Measurements from ENCODE around the gene PTPRC.

Gene PTPRC

DNA sequence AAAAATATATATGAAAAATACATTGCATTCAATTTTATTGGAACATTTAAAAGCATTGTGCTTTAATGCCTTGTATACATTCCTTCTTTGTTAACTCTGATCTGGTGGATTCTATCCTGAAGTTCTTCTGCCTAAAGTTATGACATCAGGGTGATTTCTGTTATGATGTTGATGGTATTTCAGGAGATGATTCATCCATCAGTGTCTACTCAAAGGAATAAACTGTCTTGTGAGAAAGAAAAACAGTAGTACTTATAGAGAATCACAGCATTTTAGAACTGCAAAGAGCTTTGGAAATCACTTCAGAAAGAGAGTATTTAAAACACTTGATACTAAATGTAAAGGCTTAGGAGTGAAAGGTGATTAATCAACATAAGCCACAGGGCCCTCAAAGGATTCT, 155.7 kb downstream of the PTPRC start:
- ChIA-PET CTCF (interaction anchor here (1.4 kb wide), 1 partner anchor 10 kb away, joined by 3 read pairs; no protein-coding TSS in a partner anchor), POLR2A (no interaction called here)
- DNase-seq (ENCODE audit: extremely low spot score), result no peak
- TF ChIP-seq, protein P1, sequence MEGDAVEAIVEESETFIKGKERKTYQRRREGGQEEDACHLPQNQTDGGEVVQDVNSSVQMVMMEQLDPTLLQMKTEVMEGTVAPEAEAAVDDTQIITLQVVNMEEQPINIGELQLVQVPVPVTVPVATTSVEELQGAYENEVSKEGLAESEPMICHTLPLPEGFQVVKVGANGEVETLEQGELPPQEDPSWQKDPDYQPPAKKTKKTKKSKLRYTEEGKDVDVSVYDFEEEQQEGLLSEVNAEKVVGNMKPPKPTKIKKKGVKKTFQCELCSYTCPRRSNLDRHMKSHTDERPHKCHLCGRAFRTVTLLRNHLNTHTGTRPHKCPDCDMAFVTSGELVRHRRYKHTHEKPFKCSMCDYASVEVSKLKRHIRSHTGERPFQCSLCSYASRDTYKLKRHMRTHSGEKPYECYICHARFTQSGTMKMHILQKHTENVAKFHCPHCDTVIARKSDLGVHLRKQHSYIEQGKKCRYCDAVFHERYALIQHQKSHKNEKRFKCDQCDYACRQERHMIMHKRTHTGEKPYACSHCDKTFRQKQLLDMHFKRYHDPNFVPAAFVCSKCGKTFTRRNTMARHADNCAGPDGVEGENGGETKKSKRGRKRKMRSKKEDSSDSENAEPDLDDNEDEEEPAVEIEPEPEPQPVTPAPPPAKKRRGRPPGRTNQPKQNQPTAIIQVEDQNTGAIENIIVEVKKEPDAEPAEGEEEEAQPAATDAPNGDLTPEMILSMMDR (IDR thresholded peaks at IDR 0.05; ENCODE audit: control extremely low read depth, extremely low read depth, low read depth, missing control alignments), result no peak

DNA sequence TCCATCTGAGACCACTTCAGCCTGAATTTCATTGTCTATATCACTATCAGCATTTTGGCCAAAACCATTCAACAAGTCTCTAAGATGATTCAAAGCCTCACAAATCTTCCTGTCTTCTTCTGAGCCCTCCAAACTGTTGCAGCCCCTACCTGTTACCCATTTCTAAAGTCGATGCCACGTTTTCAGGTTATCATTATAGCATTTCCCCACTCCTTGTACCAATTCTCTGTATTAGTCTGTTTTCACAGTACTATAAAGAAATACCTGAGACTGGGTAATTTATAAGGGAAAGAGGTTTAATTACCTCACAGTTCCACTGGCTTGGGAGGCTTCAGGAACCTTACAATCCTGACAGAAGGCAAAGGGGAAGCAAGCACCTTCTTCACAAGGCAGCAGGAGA, 158.8 kb downstream of the PTPRC start:
- ChIA-PET POLR2A (no interaction called here), CTCF (no interaction called here)
- DNase-seq (ENCODE audit: extremely low spot score), result no peak
- TF ChIP-seq, protein P1 (IDR thresholded peaks at IDR 0.05; ENCODE audit: control extremely low read depth, extremely low read depth, low read depth, missing control alignments), result no peak

DNA sequence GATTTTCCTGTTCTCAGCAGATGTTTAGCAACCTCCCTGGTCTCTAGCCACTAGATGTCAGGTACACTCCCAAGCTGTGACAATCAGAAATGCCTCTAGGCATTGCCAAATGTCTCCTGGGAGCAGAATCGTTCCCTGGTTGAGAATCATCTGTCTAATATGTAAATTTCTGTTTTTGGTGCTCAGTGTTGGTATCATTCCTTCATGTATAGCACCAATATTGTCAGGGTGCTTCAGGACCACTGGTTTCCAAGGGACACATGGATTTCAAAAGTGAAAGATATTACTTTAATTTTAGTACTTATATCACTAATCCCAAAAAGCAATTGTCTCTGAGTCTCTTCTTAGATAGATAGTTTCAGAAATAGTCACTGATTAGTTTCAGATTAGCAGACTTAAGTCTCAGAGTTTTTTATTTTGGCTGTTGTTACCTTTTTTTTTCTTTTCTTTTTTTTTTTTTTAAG, 160.1 kb downstream of the PTPRC start:
- CTCF ChIA-PET, result interaction anchor here (1.2 to 1.3 kb wide), 2 partner anchors 13 to 36 kb away, joined by 3 read pairs; no protein-coding TSS in a partner anchor
- DNase-seq (ENCODE audit: extremely low spot score), result peak; percentile 10
- TF ChIP-seq, protein P1 (IDR thresholded peaks at IDR 0.05; ENCODE audit: control extremely low read depth, extremely low read depth, low read depth, missing control alignments), result no peak
- POLR2A ChIA-PET, result no interaction called here

DNA sequence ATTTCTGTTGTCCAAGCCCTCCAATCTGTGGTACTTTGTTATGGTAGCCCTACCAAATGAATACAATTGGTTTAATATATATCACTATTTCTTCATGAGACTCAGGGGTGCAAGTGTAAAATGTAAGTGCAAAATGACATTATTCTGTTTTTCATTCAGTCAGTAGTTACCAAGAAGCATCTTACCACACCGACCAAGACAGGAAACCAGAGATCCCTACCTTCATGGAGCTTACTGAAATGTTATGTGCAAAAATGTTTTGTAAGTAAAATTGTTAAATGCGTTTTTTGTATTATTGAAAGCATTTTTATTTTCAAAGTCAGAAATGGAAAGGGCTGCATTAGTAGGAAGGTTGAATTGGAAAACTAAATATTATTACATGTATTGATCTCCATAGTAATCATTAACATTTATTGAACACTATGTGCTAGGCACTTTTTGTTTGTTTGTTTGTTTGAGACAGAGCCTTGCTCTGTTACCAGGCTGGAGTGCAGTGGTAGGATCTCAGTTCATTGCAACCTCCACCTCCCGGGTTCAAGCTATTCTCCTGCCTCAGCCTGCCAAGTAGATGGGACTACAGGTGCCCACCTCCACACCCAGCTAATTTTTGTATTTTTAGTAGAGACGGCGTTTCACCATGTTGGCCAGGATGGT, 166.8 kb downstream of the PTPRC start:
- ChIA-PET CTCF (interaction anchor here (1.3 to 1.9 kb wide), 3 partner anchors 11 to 21 kb away, joined by 3 to 5 read pairs (median 3); no protein-coding TSS in a partner anchor), POLR2A (no interaction called here)
- TF ChIP-seq, protein P1 (IDR thresholded peaks at IDR 0.05; ENCODE audit: control extremely low read depth, extremely low read depth, low read depth, missing control alignments), result no peak
- DNase-seq (ENCODE audit: extremely low spot score), result no peak

DNA sequence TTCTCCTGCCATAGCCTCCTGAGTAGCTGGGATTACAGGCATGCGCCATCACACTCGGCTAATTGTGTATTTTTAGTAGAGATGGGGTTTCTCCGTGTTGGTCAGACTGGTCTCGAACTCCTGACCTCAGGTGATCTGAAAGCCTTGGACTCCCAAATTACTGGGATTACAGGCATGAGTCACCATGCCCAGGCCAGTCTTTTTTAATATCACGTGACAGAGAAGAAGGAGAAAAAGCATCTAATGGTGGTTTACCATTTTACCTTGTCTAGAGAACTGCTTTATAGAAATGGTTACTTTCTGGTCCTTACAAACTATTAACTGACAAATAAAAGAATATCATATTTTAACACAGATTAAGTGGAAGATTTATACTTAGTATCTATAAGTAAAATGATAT, 168.0 kb downstream of the PTPRC start:
- CTCF ChIA-PET, result interaction anchor here (0.7 to 1.9 kb wide), 3 partner anchors 10 to 170 kb away, joined by 3 to 5 read pairs (median 3); no protein-coding TSS in a partner anchor
- TF ChIP-seq, protein P1 (IDR thresholded peaks at IDR 0.05; ENCODE audit: control extremely low read depth, extremely low read depth, low read depth, missing control alignments), result no peak
- DNase-seq (ENCODE audit: extremely low spot score), result no peak
- POLR2A ChIA-PET, result no interaction called here
